ENCODE results near the gene TLK2. TPM values are rescaled to one million over a fixed set of nuclear protein-coding genes. Genes with fewer than 3 reads are reported as not detected.
"Not testable (repeated sequence)": the region's sequence is repeated elsewhere in the genome, so short reads cannot be mapped to it uniquely, and the experiment has no call there.

TLK2 gene
- total RNA-seq, 6 experiments from 2014 or later, result 11.6 to 13.8 (median 12.6) TPM

DNA sequence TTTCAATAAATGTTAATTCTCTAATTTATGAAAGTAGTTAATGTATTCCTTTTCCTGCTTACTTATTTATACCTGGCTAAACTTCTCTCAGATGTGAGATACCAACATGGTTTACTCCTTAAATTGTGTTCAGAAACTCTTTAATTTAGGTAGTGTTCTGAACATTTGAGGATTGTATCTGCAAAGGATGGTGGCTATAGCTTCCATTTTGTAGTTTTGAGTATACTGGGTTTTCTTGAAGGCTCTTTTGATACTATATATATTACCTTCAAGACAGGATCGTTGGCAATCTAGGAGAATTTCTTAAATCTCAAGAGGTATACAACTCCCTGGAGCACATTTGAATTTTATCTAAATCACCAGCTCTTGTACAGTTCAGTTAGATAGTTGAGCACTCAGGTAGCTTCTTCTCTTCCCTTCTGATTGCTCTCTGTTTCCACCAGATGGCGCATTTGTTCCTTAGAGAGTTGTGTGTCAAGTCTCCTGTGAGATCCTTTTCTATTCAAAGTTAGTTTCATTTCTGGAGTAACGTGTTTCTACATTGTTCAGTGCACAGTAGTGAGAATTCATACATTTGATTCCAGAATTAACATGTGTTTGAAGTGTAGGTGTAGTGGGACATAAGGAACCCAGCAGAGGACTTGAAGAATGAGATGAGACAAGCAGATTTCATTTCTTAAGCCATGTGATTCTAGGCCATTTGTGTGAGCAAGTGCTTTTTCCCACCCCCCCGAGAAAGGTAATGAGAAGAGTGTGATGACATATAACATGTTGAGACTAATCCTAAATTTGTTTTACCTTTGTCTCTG is 74.4 kb downstream of the TLK2 start:
- DNase-seq; H3K4me3 ChIP-seq; H3K9me3 ChIP-seq; H3K27ac ChIP-seq; H3K4me1 ChIP-seq; intact Hi-C loops (cut with DNase I); H3K36me3 ChIP-seq; H3K27me3 ChIP-seq: not testable (repeated sequence)
- 8% methylated on average over 4 of the region's 4 CpGs for WGBS (ENCODE audit: insufficient coverage, low coverage, low lambda C conversion rate, missing lambda C conversion rate)
- ATAC-seq, result peak; percentile 92 to 94 (median 93)
- TF ChIP-seq, protein P1, sequence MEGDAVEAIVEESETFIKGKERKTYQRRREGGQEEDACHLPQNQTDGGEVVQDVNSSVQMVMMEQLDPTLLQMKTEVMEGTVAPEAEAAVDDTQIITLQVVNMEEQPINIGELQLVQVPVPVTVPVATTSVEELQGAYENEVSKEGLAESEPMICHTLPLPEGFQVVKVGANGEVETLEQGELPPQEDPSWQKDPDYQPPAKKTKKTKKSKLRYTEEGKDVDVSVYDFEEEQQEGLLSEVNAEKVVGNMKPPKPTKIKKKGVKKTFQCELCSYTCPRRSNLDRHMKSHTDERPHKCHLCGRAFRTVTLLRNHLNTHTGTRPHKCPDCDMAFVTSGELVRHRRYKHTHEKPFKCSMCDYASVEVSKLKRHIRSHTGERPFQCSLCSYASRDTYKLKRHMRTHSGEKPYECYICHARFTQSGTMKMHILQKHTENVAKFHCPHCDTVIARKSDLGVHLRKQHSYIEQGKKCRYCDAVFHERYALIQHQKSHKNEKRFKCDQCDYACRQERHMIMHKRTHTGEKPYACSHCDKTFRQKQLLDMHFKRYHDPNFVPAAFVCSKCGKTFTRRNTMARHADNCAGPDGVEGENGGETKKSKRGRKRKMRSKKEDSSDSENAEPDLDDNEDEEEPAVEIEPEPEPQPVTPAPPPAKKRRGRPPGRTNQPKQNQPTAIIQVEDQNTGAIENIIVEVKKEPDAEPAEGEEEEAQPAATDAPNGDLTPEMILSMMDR (IDR thresholded peaks at IDR 0.05), result peak; percentile 29 to 59 (median 48)

DNA sequence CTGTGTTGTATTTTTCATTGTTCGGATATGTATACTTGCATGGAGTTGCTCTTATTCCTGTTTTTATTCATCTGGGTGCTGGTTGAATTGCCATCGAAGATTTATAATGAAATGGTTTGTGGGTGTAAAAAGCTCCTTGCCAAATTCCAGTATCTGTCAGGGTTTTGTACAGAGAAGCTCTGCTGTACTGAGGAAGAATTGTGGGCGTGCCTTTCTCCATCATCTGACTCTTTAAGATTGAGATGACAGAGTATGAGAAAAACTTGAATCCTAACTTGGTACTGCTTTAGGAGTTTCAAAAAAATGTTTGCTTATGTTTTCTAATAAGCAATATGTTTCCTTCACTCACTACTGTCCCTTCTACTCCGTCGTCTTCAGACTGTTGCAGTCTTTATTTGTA is 78.9 kb downstream of the TLK2 start:
- H3K4me3 ChIP-seq; DNase-seq; H3K4me1 ChIP-seq; intact Hi-C loops (cut with DNase I); H3K36me3 ChIP-seq; H3K27me3 ChIP-seq; H3K27ac ChIP-seq; ATAC-seq; H3K9me3 ChIP-seq: not testable (repeated sequence)
- WGBS (ENCODE audit: insufficient coverage, low coverage, low lambda C conversion rate, missing lambda C conversion rate), result 89% methylated on average over 5 of the region's 5 CpGs

DNA sequence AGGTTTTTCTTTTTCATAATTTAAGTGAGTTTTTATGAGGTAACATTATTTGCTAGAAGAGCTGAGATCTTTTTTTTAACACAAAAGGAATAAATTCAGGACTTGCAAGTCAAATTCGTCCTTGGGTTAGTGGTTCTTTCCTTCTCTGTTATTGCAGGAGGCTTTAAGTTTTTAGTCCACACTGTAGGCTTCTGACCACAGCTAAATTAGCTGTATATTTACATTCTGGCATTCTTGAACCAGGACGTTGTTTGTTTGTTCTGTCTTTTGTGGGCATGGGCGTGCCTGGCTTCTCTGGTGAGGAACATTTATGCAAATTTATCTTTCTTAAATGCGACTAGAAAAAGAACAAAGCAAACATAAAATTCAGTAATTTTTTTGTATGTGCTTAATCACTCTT is 80.3 kb downstream of the TLK2 start:
- WGBS (ENCODE audit: insufficient coverage, low coverage, low lambda C conversion rate, missing lambda C conversion rate), result 71% methylated on average over 4 of the region's 4 CpGs
- DNase-seq; H3K4me3 ChIP-seq; H3K9me3 ChIP-seq; H3K27ac ChIP-seq; H3K4me1 ChIP-seq; H3K27me3 ChIP-seq; intact Hi-C loops (cut with DNase I); H3K36me3 ChIP-seq; ATAC-seq: not testable (repeated sequence)

DNA sequence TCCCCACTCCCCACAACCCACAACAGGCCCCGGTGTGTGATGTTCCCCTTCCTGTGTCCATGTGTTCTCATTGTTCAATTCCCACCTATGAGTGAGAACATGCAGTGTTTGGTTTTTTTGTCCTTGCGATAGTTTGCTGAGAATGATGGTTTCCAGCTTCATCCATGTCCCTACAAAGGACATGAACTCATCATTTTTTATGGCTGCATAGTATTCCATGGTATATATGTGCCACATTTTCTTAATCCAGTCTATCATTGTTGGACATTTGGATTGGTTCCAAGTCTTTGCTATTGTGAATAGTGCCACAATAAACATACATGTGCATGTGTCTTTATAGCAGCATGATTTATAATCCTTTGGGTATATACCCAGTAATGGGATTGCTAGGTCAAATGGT is 82.3 kb downstream of the TLK2 start:
- WGBS (ENCODE audit: insufficient coverage, low coverage, low lambda C conversion rate, missing lambda C conversion rate), result no CpG with 5 or more reads among the region's 2 CpGs

DNA sequence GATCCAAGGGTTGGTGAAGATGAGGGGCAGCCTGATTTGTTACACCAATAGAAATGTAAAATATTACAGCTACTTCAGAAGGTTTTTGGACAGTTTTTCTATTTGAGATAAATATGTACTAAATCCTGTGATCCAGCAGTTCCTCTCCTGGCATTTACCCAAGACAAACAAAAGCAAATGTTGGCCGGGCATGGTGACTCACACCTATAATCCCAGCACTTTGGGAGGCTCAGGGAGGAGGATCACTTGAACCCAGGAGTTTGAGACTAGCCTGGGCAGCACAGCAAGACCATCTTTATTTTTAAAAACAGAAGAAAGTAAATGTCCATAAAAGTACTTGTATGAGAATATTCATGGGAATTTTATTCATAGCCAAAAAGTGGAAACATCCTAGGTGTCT is 84.0 kb downstream of the TLK2 start:
- intact Hi-C loops (cut with DNase I), result no loop called here
- no peak overlapping the region for H3K4me3 ChIP-seq
- WGBS (ENCODE audit: insufficient coverage, low coverage, low lambda C conversion rate, missing lambda C conversion rate), result 27% methylated on average over 1 of the region's 1 CpG
- TF ChIP-seq POLR2A (IDR thresholded peaks at IDR 0.05), result no peak
- TF ChIP-seq, protein P1 (IDR thresholded peaks at IDR 0.05), result no peak
- ATAC-seq (peak in 3 of 4 donors; percentile 40 to 75 (median 73)), DNase-seq (no peak)
- no peak overlapping the region for H3K27ac ChIP-seq
- peaks cover 0 to 6% (median 0%) of the 10 kb centered on the region in 4 donors for H3K4me1 ChIP-seq
- no peaks in the 10 kb centered on the region for H3K9me3 ChIP-seq
- peaks cover 0 to 21% (median 0%) of the 10 kb centered on the region in 4 donors for H3K36me3 ChIP-seq
- no peaks in the 10 kb centered on the region for H3K27me3 ChIP-seq

More for the DNA sequence above, 82.3 kb downstream of the TLK2 start:
- intact Hi-C loops (cut with DNase I); ATAC-seq; H3K4me1 ChIP-seq; H3K4me3 ChIP-seq; H3K27ac ChIP-seq; H3K9me3 ChIP-seq; H3K27me3 ChIP-seq; DNase-seq: not testable (repeated sequence)
- H3K36me3 ChIP-seq, result peaks cover 0 to 13% (median 0%) of the 10 kb centered on the region in 4 donors

DNA sequence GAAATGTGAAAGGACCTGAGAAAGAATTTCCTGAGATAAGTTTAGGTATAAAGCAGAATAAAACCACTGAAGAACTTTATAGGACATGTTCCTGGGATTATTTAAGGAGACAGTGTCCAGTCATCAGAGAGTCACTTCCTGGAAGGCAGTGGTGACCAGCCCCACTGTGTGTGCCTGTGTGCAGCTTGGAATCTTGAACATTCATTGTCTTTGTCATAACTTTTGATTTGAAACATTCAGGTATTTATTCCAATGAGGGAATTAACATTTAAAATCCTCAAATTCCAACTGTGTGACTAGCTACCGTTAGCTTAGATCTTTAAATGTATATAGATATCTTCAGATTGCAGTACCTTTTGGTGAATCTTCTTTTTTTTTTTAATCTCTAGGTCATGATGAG is 87.2 kb downstream of the TLK2 start:
- Histone ChIP-seq H3K4me1 (peaks cover 0 to 6% (median 0%) of the 10 kb centered on the region in 4 donors), H3K36me3 (peaks cover 0 to 21% (median 0%) of the 10 kb centered on the region in 4 donors), H3K9me3 (no peaks in the 10 kb centered on the region), H3K27ac (no peak overlapping the region), H3K4me3 (no peak overlapping the region), H3K27me3 (no peaks in the 10 kb centered on the region)
- intact Hi-C loops (cut with DNase I), result no loop called here
- TF ChIP-seq, protein P1 (IDR thresholded peaks at IDR 0.05), result no peak
- TF ChIP-seq POLR2A (IDR thresholded peaks at IDR 0.05), result no peak
- 93% methylated on average over 1 of the region's 1 CpG for WGBS (ENCODE audit: insufficient coverage, low coverage, low lambda C conversion rate, missing lambda C conversion rate)
- ATAC-seq (no peak), DNase-seq (no peak)
